Chondrocyte (in vitro differentiated cells): Measurements from ENCODE around the gene PSMD9. TPM values are rescaled to one million over a fixed set of nuclear protein-coding genes. Genes with fewer than 3 reads are reported as not detected.

Experiments
- DNase-seq: peaks from one replicate; pipeline ENCODE4 v3.0.0; 2021; ENCODE audit warnings: mixed read lengths, low spot score
- H3K27ac Mint-ChIP-seq: one replicate; pipeline ENCODE4 v1.8.0; 2021; ENCODE audit warnings: mild to moderate bottlenecking, moderate library complexity, mixed read lengths; ENCODE audit not compliant: unreplicated experiment
- H3K27me3 Mint-ChIP-seq: 2 replicates; pipeline ENCODE4 v1.8.0; 2021; ENCODE audit warnings: low read depth, mixed read lengths
- H3K36me3 Mint-ChIP-seq: 2 replicates; pipeline ENCODE4 v1.8.0; 2021; ENCODE audit warnings: low read depth, mixed read lengths
- H3K4me1 Mint-ChIP-seq: 2 replicates; pipeline ENCODE4 v1.8.0; 2021; ENCODE audit warnings: low read depth, mild to moderate bottlenecking, mixed read lengths
- H3K4me3 Mint-ChIP-seq: one replicate; pipeline ENCODE4 v1.8.0; 2021; ENCODE audit warnings: mild to moderate bottlenecking, moderate library complexity, mixed read lengths; ENCODE audit not compliant: unreplicated experiment
- H3K9me3 Mint-ChIP-seq: 2 replicates; pipeline ENCODE4 v1.8.0; 2021; ENCODE audit warnings: low read depth, mixed read lengths
- total RNA-seq: library from RNA; stranded (reverse); gene quantifications from 3 replicates; pipeline ENCODE4 v1.2.1, GENCODE V29; 2021
- TF ChIP-seq, protein P1 (sequence below): fragments of 200-600 bp; sonication (generic); IDR thresholded peaks from 2 replicates; pipeline ENCODE4 v1.5.0; 2021; ENCODE audit warnings: antibody characterized with exemption, mild to moderate bottlenecking, moderate library complexity

Gene PSMD9
- total RNA-seq, 1 donor from 2014 or later = 53.5 TPM

DNA sequence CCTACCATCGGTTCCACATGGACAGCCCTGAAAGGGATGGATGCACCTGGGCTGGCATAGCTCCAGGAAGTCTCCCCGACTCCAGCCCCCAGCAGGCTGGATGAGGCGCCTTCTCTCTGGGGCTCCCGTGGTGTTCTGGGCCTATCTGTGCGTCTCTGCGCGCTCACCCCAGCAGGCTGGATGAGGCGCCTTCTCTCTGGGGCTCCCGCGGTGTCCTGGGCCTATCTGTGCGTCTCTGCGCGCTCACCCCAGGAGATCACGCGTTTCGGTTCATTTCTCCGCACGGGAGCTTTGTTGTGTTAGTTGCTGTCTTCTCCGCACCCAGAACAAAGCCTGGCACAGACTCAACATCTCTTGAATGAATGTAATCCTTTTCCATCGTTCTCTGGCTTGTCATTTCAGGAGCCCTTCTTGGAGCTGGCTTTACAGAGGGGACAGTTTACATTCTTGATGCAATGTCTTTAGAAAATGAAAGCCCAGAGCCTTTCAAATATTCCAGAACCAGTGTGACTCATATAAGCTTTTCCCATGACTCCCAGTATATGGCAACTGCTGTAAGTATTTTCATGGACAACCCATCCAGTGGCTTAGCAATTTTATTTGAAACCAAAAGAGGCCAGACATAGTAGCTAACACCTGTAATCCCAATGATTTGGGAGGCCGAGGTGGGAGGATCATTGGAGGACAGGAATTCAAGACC, 70.1 kb downstream of the PSMD9 start:
- Mint-ChIP-seq H3K27me3 (no peaks in the 10 kb centered on the region), H3K4me3 (no peak overlapping the region), H3K36me3 (peaks cover 12% of the 10 kb centered on the region), H3K4me1 (peaks cover 3% of the 10 kb centered on the region), H3K9me3 (no peaks in the 10 kb centered on the region), H3K27ac (no peak overlapping the region)
- TF ChIP-seq, protein P1, sequence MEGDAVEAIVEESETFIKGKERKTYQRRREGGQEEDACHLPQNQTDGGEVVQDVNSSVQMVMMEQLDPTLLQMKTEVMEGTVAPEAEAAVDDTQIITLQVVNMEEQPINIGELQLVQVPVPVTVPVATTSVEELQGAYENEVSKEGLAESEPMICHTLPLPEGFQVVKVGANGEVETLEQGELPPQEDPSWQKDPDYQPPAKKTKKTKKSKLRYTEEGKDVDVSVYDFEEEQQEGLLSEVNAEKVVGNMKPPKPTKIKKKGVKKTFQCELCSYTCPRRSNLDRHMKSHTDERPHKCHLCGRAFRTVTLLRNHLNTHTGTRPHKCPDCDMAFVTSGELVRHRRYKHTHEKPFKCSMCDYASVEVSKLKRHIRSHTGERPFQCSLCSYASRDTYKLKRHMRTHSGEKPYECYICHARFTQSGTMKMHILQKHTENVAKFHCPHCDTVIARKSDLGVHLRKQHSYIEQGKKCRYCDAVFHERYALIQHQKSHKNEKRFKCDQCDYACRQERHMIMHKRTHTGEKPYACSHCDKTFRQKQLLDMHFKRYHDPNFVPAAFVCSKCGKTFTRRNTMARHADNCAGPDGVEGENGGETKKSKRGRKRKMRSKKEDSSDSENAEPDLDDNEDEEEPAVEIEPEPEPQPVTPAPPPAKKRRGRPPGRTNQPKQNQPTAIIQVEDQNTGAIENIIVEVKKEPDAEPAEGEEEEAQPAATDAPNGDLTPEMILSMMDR = no peak
- DNase-seq = no peak

DNA sequence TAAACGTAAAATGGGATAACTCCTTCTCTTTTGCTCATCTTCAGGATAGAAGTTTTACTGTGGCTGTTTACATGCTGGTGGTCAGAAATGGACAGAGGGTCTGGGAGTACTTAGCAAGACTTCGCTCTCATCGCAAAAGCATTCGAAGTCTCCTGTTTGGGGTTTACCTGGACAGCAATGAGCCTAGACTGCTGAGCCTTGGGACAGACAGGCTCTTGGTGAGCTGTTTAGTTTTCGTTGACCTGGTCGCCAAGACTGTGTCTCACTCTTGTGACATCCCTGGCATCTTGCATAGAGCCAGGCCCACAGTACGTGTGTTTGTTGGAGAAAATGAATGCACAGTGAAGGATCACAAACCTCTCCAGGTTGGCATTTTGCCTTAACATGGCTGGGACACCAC, 72.0 kb downstream of the PSMD9 start:
- Mint-ChIP-seq H3K4me1 (peaks cover 17% of the 10 kb centered on the region), H3K4me3 (no peak overlapping the region), H3K27me3 (no peaks in the 10 kb centered on the region), H3K9me3 (no peaks in the 10 kb centered on the region), H3K27ac (no peak overlapping the region), H3K36me3 (peaks cover 10% of the 10 kb centered on the region)
- DNase-seq = no peak
- TF ChIP-seq, protein P1 = no peak

DNA sequence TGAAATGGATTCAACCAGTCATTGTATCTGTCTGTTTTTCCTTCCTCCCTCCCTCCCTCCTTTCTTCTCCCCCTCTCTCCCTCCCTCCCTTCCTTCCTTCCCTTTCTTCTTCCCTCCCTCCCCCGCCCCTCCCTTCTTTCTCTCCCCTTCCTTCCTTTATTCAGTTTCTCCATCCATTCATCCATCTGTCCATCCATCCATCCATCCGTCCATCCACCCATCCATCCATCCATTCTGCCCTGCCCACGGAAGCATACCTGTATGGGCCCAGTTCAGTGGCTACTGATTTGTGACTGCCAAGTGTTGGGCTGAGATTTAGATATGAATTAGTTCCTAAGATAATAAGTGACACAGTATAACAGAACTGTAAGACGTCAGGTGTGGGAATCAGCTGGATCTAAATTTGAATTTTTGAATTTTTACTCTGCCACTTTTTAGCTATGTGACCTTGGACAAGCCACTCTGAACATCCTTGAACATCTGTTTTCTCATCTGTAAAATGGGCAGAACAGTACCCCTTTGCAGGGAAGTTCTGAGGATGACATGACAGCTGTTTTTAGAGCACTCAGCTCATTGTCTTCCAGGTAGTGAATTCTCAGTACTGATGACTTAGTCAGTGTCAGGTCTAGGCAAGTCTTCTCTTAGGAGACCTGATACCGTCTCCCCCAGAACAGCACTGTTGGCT, 72.7 kb downstream of the PSMD9 start:
- Mint-ChIP-seq H3K27ac (no peak overlapping the region), H3K27me3 (no peaks in the 10 kb centered on the region), H3K4me3 (no peak overlapping the region), H3K4me1 (peaks cover 17% of the 10 kb centered on the region), H3K36me3 (peaks cover 9% of the 10 kb centered on the region), H3K9me3 (no peaks in the 10 kb centered on the region)
- no peak for DNase-seq
- TF ChIP-seq, protein P1 = no peak

DNA sequence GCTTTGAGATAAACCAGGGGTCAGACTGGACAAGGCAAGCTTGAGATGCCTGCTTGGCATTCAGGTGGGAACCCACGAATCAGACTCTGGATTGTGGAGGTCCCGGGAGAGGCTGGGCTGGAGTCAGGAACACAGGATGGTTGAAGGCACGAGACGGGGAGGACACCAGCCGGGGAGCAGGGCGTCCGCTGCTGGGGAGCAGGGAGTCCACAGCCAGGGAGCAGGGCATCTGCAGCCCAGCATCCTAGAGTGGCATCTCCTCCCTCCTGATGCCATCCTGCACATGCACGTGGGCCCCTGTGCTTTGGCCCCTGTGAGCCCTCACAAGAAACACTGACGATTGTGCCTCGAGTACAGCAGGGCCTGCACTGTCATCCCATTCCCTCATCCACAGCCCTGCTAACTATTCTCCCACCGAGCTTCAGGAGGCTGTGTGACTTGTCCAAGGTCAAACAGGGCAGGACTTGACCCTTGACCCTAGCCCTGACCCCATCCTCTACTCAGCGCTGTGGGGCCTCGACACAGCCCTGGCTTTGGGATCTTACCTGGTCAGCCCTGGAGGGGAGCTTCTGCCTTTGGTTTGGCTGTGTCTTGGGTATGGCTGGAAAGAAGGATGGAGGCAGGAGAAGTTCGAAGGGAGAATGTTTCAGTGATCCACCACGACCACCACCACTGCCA, 74.9 kb downstream of the PSMD9 start:
- Mint-ChIP-seq H3K36me3 (peaks cover 23% of the 10 kb centered on the region), H3K4me1 (peaks cover 17% of the 10 kb centered on the region), H3K4me3 (no peak overlapping the region), H3K9me3 (no peaks in the 10 kb centered on the region), H3K27ac (no peak overlapping the region), H3K27me3 (no peaks in the 10 kb centered on the region)
- no peak for DNase-seq
- TF ChIP-seq, protein P1 = no peak

DNA sequence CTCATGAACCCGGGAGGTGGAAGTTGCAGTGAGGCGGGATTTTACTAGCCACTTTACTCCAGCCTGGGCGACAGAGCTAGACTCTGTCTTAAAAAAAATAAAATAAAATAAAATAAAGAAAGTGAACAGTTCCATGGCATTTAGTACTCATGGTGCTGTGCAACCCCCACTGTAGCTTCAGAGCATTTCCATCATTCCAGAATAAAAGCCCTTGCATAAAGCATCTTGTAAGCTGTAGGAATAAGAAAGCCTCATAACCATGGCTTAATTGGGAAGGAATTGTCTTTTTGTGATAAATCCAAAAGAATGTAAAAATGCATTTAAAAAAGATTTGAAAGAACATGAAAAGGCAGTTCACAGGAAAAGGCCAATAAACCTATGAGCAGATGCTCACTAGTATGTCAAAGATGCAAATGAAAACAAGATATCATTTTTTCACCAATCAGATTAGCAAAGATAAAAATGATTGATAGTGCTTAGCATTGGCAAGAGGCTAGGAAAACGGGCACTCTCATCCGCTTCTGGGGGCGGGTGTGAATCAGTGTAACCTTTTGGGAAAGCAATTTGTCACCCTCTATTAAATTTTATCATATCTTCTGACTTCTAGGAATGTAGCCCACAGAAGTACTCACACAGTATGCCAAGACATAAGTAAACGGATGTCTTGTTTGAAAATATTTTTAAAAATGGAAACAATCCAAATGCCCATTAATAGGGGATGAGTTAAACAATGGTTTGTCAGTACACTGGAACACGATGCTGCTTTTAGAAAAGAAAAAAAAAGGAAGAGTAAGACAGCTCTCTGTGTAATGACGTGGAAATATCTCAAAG, 76.4 kb downstream of the PSMD9 start:
- DNase-seq = no peak
- H3K9me3 Mint-ChIP-seq = no peaks in the 10 kb centered on the region
- H3K4me1 Mint-ChIP-seq = peaks cover 14% of the 10 kb centered on the region
- TF ChIP-seq, protein P1 = no peak
- peaks cover 27% of the 10 kb centered on the region for H3K36me3 Mint-ChIP-seq
- H3K27me3 Mint-ChIP-seq = no peaks in the 10 kb centered on the region
- H3K4me3 Mint-ChIP-seq = no peak overlapping the region
- H3K27ac Mint-ChIP-seq = no peak overlapping the region
